HepG2 (cell line): ENCODE data around the gene FOXN3. TPM values are rescaled to one million over a fixed set of nuclear protein-coding genes. Genes with fewer than 3 reads are reported as not detected.

Experiments used
- ATAC-seq: fragments of 200-7000 bp; cut with Tn5 transposase; 3 replicates; pipeline ENCODE4 v1.9.1; 2020; ENCODE audit warnings: mild to moderate bottlenecking, moderate library complexity
- BruUV-seq: library from RNA; stranded (reverse); fragments of 400-500 nt; replicated peaks from 2 replicates; lab custom pipeline; 2021; lab: Mats Ljungman, UMichigan
- CTCF ChIA-PET: fragments of 300-600 bp; formaldehyde crosslinking; extraction: SDS; loops from one replicate; lab custom pipeline; 2021; ENCODE audit warnings: low total read pairs, inconsistent platforms, low intra/inter-chr PET ratio; lab: Yijun Ruan, JAX
- POLR2A ChIA-PET: fragments of 350-600 bp; sonication (Branson Sonifier 250); formaldehyde crosslinking; loops from one replicate; lab custom pipeline; 2020; ENCODE audit warnings: antibody characterized with exemption, inconsistent platforms; lab: Yijun Ruan, JAX
- DNase-seq: peaks from one replicate; pipeline ENCODE4 v3.0.0-alpha.2; 2015; ENCODE audit warnings: low spot score
- FAIRE-seq: peaks from 3 replicates; lab custom pipeline; 2011; peaks lifted over from hg19 to GRCh38; lab: Jason Lieb, UNC
- H2AFZ ChIP-seq: one replicate; pipeline ENCODE4 v1.6.1; 2011; ENCODE audit warnings: low read length, inconsistent platforms
- H3K27ac ChIP-seq: fragments of 300-600 bp; 3 replicates; pipeline ENCODE4 v1.8.0; 2011; ENCODE audit warnings: mixed run types, mild to moderate bottlenecking, mixed read lengths, low read length, inconsistent platforms; ENCODE audit not compliant: insufficient read depth; ENCODE audit errors: extremely low read length
- H3K27me3 ChIP-seq, 2 experiments: fragments of 200-600 bp in 1 of 2; 2 replicates in 1 of 2; 3 replicates in 1 of 2; pipeline versions ENCODE4 v1.6.0 to v1.8.0; 2011; ENCODE audit warnings: low read length in 2 of 2, mild to moderate bottlenecking in 2 of 2, moderate library complexity in 2 of 2, inconsistent platforms in 1 of 2; ENCODE audit not compliant: insufficient read depth in 2 of 2, control insufficient read depth in 1 of 2
- H3K36me3 ChIP-seq, 2 experiments: fragments of 200-600 bp in 1 of 2; replicated peaks in 1 of 2; 2 replicates in 1 of 2; 3 replicates in 1 of 2; pipeline versions ENCODE4 v1.5.1 to v1.8.0; 2011; ENCODE audit warnings: low read length in 2 of 2, inconsistent platforms in 1 of 2; ENCODE audit not compliant: insufficient read depth in 2 of 2, control insufficient read depth in 1 of 2
- H3K4me1 ChIP-seq: 2 replicates; pipeline ENCODE4 v1.5.1; 2012; ENCODE audit warnings: low read length, inconsistent platforms; ENCODE audit not compliant: insufficient read depth
- H3K4me2 ChIP-seq: 2 replicates; pipeline ENCODE4 v1.6.0; 2011; ENCODE audit warnings: low read depth, low read length, inconsistent platforms
- H3K4me3 ChIP-seq, 3 experiments: fragments of 200-600 bp in 1 of 3; sonication (generic), shearing (Covaris generic) in 1 of 3; replicated peaks in 1 of 3; 2 replicates each; pipeline ENCODE4 v1.5.1; 2011 to 2016; ENCODE audit warnings: low read length in 3 of 3, inconsistent platforms in 2 of 3, low read depth in 2 of 3, mild to moderate bottlenecking in 2 of 3, control low read depth in 1 of 3, mixed read lengths in 1 of 3; ENCODE audit not compliant: insufficient read depth in 1 of 3
- H3K79me2 ChIP-seq: one replicate; pipeline ENCODE4 v1.6.1; 2011; ENCODE audit warnings: low read length, inconsistent platforms; ENCODE audit not compliant: insufficient read depth
- H3K9ac ChIP-seq: 2 replicates; pipeline ENCODE4 v1.6.0; 2011; ENCODE audit warnings: mild to moderate bottlenecking, low read depth, low read length, inconsistent platforms; ENCODE audit not compliant: insufficient read depth
- H3K9me3 ChIP-seq: 2 replicates; pipeline ENCODE4 v1.5.1; 2012; ENCODE audit warnings: mild to moderate bottlenecking, low read length
- H4K20me1 ChIP-seq: 2 replicates; pipeline ENCODE4 v1.6.0; 2011; ENCODE audit warnings: inconsistent platforms, mild to moderate bottlenecking, low read length, moderate library complexity; ENCODE audit not compliant: insufficient read depth
- BCL6 ChIP-seq: IDR thresholded peaks from 2 replicates; pipeline ENCODE4 v1.6.1; 2016; ENCODE audit warnings: missing genetic modification reagents, missing compliant biosample characterization
- HMG20A ChIP-seq: IDR thresholded peaks from 2 replicates; pipeline ENCODE4 v1.6.1; 2016; ENCODE audit warnings: borderline replicate concordance
- RAD51 ChIP-seq: fragments of 450-650 bp; IDR thresholded peaks from 2 replicates; pipeline ENCODE4 v1.6.1; 2016; ENCODE audit warnings: borderline replicate concordance
- RBM22 ChIP-seq: fragments of 200-400 bp; formaldehyde crosslinking; optimal IDR thresholded peaks from 2 replicates; pipeline ENCODE3; 2017; ENCODE audit warnings: mild to moderate bottlenecking, low read length, moderate library complexity
- TERF1 ChIP-seq: sonication (generic); formaldehyde crosslinking; IDR thresholded peaks from 2 replicates; pipeline ENCODE4 v1.8.0; 2022; ENCODE audit warnings: mild to moderate bottlenecking, missing genetic modification reagents, moderate library complexity
- ZNF224 ChIP-seq: sonication (generic); formaldehyde crosslinking; IDR thresholded peaks from 2 replicates; pipeline ENCODE4 v1.5.0; 2020; ENCODE audit warnings: mild to moderate bottlenecking, missing genetic modification reagents
- ZNF431 ChIP-seq: sonication (generic); formaldehyde crosslinking; IDR thresholded peaks from 2 replicates; pipeline ENCODE4 v1.9.0; 2022; ENCODE audit warnings: missing genetic modification reagents, low read depth, mild to moderate bottlenecking, borderline replicate concordance
- ZNF558 ChIP-seq: sonication (generic); formaldehyde crosslinking; IDR thresholded peaks from 2 replicates; pipeline ENCODE4 v1.9.0; 2022; ENCODE audit warnings: mild to moderate bottlenecking, missing genetic modification reagents, borderline replicate concordance
- WGBS: methylation state at CpG from one replicate; pipeline ENCODE4 v1.1.6; 2017; ENCODE audit warnings: low lambda C conversion rate; 5-methylcytosine and 5-hydroxymethylcytosine counted together
- in situ Hi-C: cut with HindIII; loops from 2 replicates; pipeline ENCODE4 v1.10.0; 2017; ENCODE audit warnings: low pct_unique_long_range_greater_than_20kb; ENCODE audit not compliant: extremely low pct_ligation_motif_present
- intact Hi-C: fragments of 100-400 bp; cut with micrococcal nuclease; formaldehyde crosslinking; loops from one replicate; pipeline ENCODE4 v1.10.0; 2022; ENCODE audit not compliant: unreplicated experiment
- polyA plus RNA-seq, 8 experiments: library from polyadenylated mRNA; depleted of rRNA in 3 of 8; stranded (reverse) in 7 of 8; unstranded in 1 of 8; fragments of >200 nt; fragmentation: Illumina TruSeq in 4 of 8; extraction: Trizol in 4 of 8; gene quantifications; 2 replicates each; pipeline versions ENCODE4 v1.2.1 to v1.2.3, GENCODE V29; 2011 to 2016; ENCODE audit warnings: low read depth in 4 of 8, missing spikeins in 1 of 8, mixed read lengths in 1 of 8; ENCODE audit not compliant: insufficient read depth in 1 of 8
- total RNA-seq, 5 experiments: library from RNA; depleted of rRNA; stranded (reverse); fragments of >200 nt; fragmentation: Illumina TruSeq; extraction: Trizol; gene quantifications; 2 replicates each; pipeline ENCODE4 v1.2.3, GENCODE V29; 2016; ENCODE audit warnings: low read depth in 1 of 5
- TF ChIP-seq, protein P1 (sequence below): sonication (generic); formaldehyde crosslinking; IDR thresholded peaks from 2 replicates; pipeline ENCODE4 v1.4.0; 2020; ENCODE audit warnings: mild to moderate bottlenecking, low read depth, missing genetic modification reagents

FOXN3 gene
- total and polyA plus RNA-seq, 2 of the 13 experiments (the other 11 are each of a cell fraction or from before 2014, with no cell fraction given) = 32.4 to 70.2 TPM

DNA sequence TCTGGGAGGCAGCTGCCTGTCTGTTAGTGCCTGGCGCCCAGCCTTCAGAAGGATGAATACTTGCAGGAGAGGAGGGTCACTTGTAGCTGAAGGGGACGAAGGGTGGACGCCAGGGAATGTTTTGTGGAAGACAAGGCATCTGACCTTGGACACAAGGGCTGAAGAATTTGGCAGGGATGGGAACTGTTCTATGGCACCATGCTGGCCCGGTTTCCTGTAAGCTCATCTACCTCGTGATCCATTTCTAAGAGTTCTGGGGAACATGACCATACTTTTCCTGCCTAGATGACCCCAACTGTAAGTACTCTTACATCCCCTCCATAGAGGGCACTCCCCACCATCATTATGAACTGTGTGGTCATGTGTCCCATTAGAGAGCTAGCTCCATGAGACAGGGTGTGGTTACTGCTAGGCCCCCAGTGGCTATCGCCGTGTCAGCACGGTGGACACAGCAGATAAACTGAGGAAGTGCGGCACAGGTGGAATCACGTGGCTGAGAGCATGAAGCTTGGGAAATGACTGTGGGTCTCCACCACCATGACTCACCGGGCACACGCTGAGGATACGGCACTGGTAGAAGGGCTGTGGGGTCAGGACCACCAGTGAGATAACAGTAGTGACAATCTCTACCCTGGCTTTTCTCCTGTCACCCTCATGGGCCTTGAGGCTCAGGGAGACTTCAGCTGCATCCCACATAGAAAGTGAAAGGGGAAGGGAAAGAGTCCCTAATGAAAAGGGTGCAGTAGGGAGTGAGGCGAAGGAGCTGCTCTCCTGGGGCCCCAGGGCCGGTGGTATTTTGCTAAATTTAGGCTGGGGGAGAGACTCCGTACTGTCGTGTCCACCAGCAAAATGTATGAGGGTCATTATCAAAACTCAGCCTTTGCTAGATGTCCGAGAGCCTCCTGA lies 252.6 kb downstream of the FOXN3 start:
- H3K36me3 ChIP-seq = peaks cover 32 to 63% of the 10 kb centered on the region in 2 experiments
- ChIA-PET CTCF (no interaction called here), POLR2A (no interaction called here)
- FAIRE-seq (no peak), DNase-seq (no peak), ATAC-seq (no peak)
- no peak overlapping the region for H2AFZ ChIP-seq
- in situ Hi-C loops = no loop called here
- H3K4me1 ChIP-seq = peaks cover 19% of the 10 kb centered on the region
- intact Hi-C loops = no loop called here
- no peak overlapping the region for H3K4me3 ChIP-seq
- peaks cover 5% of the 10 kb centered on the region; the same call in 1 of the 2 replicates for H4K20me1 ChIP-seq
- H3K4me2 ChIP-seq = no peak overlapping the region
- H3K79me2 ChIP-seq = no peaks in the 10 kb centered on the region
- no peaks in the 10 kb centered on the region for H3K27me3 ChIP-seq
- 97% methylated on average over 15 of the region's 18 CpGs for WGBS
- H3K27ac ChIP-seq = no peak overlapping the region
- TF ChIP-seq ZNF558 (CRISPR knock-in tag) (no peak), RBM22 (peak; percentile 10)
- H3K9me3 ChIP-seq = no peaks in the 10 kb centered on the region
- no peak overlapping the region for H3K9ac ChIP-seq
- BruUV-seq = no TSS peak

DNA sequence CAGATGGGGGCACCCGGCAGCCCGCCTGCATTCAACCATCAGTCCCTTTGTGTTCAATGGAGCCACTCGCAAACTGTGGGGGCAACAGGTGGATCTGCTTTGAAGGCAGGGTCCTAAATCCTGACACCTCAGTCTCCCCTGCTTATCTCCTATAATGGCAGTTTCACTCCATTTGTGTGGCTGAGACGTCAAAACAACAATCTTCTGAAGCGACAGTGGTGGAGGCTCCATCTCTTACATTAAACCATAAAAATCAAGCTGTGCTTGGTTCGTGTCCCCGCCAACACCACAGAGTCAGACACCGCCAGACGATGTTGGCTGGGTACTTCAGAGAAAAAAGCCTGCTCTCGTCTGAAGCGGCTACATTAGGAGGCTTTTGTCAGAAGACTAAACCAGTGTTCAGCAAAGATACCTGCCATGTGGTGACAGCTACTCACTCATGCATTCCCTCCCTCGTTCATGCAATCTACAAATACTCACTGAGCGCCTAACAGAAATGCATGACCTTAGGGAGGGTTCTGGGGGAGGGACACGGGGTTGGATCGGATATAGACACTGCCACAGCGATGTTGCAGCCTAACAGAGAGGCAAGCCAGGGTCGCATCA lies 253.9 kb downstream of the FOXN3 start:
- TF ChIP-seq BCL6 (CRISPR knock-in tag) = no peak
- no peak for TF ChIP-seq HMG20A (CRISPR knock-in tag)
- TF ChIP-seq TERF1 = no peak
- TF ChIP-seq RAD51 = no peak
- no peak for TF ChIP-seq ZNF431
- TF ChIP-seq, protein P1, sequence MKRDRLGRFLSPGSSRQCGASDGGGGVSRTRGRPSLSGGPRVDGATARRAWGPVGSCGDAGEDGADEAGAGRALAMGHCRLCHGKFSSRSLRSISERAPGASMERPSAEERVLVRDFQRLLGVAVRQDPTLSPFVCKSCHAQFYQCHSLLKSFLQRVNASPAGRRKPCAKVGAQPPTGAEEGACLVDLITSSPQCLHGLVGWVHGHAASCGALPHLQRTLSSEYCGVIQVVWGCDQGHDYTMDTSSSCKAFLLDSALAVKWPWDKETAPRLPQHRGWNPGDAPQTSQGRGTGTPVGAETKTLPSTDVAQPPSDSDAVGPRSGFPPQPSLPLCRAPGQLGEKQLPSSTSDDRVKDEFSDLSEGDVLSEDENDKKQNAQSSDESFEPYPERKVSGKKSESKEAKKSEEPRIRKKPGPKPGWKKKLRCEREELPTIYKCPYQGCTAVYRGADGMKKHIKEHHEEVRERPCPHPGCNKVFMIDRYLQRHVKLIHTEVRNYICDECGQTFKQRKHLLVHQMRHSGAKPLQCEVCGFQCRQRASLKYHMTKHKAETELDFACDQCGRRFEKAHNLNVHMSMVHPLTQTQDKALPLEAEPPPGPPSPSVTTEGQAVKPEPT (CRISPR knock-in tag) = no peak
- no peak for TF ChIP-seq ZNF224 (CRISPR knock-in tag)
- no TSS peak for BruUV-seq
- in situ Hi-C loops (no loop called here), intact Hi-C loops (no loop called here)
- Histone ChIP-seq H3K36me3 (peaks cover 31 to 66% of the 10 kb centered on the region in 2 experiments), H3K27me3 (no peaks in the 10 kb centered on the region), H3K4me1 (peaks cover 19% of the 10 kb centered on the region), H3K79me2 (no peaks in the 10 kb centered on the region), H3K4me3 (no peak overlapping the region), H2AFZ (no peak overlapping the region), H3K4me2 (no peak overlapping the region), H4K20me1 (peaks cover 5% of the 10 kb centered on the region; the same call in 1 of the 2 replicates), H3K27ac (no peak overlapping the region), H3K9me3 (no peaks in the 10 kb centered on the region), H3K9ac (no peak overlapping the region)
- ChIA-PET POLR2A (no interaction called here), CTCF (no interaction called here)
- DNase-seq = no peak
- FAIRE-seq = no peak
- ATAC-seq = no peak; the same call in 2 of the 3 replicates
- 99% methylated on average over 11 of the region's 17 CpGs for WGBS
